Epithelial cell of proximal tubule (primary cell): ENCODE results near the gene TXK. TPM values are rescaled to one million over a fixed set of nuclear protein-coding genes. Genes with fewer than 3 reads are reported as not detected.

Experiments
- DNase-seq: peaks from one replicate; pipeline ENCODE4 v3.0.0-alpha.2; 2011; ENCODE audit warnings: low read depth
- H3K4me3 ChIP-seq: 2 replicates; pipeline ENCODE4 v1.5.1; 2011; ENCODE audit warnings: low read depth, mild to moderate bottlenecking, low read length
- total RNA-seq: library from RNA; depleted of rRNA; stranded (reverse); fragments of >200 nt; gene quantifications from 2 replicates; pipeline ENCODE4 v1.2.3, GENCODE V29; 2015
- TF ChIP-seq, protein P1 (sequence below): conservative IDR thresholded peaks from 2 replicates; pipeline ENCODE4 v1.5.1; 2012; ENCODE audit warnings: low read depth, mild to moderate bottlenecking, low read length

Gene TXK
- total RNA-seq, 1 donor from 2014 or later: 2.0 TPM

DNA sequence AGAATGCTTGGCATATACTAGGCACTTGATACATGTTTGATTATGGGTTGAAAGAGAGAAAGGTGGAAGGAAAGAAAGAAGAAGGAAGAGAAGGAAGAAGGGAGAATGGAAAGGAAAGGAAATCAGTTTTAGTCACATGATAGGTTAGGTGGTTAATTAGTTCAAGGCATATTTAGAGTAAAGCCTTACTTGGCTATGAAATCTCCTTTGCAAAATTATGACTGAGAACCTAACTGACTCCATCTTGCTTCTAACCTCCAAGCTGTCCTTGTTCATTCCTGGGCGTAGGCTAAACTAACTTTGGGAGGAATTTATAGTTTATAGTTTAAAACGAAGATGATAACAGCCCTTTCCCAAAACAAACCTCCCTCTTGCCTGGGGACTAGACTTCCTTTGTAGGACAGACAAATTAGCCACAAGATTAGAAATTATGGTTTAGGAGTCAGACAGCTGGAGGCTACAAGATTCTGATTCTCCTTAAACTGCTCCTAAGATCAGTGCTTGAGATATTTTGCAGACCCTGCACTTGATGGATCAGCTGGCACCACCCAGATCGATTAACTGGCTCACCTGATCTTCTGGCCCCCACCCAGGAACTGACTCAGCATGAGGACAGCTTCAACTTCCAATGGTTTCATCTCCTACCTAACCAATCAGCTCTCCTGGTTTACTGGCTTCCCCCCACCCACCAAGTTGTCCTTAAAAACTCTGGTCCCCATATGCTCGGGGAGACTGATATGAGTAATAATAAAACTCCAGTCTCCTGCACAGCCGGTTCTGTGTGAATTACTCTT, 55.0 kb downstream of the TXK start:
- no peak overlapping the region for H3K4me3 ChIP-seq
- no peak for DNase-seq

DNA sequence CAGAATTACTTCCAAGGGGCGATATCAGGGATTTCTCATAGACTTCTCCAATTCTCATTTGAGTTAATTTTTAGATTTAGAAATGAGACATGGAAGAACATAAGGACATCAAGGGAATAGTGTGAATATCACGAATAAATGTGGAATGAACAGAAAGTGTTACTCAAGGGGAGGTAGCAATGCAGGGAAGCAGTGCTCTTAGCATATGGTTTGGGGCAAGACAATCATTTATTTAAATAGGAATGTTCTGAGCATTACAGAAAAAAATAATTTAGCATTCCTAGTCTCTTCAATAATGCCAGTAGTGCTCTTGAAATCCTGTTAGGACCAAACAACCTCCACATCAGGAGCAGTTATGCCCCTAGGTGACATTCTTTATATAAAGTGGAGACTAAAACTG, 55.6 kb downstream of the TXK start:
- DNase-seq: no peak
- no peak overlapping the region for H3K4me3 ChIP-seq
- TF ChIP-seq, protein P1, sequence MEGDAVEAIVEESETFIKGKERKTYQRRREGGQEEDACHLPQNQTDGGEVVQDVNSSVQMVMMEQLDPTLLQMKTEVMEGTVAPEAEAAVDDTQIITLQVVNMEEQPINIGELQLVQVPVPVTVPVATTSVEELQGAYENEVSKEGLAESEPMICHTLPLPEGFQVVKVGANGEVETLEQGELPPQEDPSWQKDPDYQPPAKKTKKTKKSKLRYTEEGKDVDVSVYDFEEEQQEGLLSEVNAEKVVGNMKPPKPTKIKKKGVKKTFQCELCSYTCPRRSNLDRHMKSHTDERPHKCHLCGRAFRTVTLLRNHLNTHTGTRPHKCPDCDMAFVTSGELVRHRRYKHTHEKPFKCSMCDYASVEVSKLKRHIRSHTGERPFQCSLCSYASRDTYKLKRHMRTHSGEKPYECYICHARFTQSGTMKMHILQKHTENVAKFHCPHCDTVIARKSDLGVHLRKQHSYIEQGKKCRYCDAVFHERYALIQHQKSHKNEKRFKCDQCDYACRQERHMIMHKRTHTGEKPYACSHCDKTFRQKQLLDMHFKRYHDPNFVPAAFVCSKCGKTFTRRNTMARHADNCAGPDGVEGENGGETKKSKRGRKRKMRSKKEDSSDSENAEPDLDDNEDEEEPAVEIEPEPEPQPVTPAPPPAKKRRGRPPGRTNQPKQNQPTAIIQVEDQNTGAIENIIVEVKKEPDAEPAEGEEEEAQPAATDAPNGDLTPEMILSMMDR: no peak

More for the DNA sequence above, 55.0 kb downstream of the TXK start:
- TF ChIP-seq, protein P1: no peak

DNA sequence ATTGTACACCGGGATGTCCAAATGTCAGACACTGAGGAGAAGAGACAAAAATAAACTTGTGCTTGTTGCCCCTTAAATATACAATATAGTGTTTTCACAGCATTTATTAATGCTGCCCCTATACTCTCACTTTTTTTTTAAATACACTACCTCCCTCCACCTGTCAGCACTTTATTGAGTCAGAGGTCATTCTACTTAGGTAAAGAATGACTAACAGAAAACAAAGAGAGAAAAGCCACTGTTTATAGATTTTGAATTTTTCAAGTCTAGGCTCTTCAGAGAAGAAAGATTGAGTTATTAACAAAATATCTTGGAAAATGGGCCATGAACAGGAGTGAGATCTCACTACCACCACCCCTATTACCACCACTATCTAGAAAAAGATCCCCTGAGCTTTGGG, 59.4 kb downstream of the TXK start:
- TF ChIP-seq, protein P1: no peak
- no peak overlapping the region for H3K4me3 ChIP-seq
- no peak for DNase-seq

DNA sequence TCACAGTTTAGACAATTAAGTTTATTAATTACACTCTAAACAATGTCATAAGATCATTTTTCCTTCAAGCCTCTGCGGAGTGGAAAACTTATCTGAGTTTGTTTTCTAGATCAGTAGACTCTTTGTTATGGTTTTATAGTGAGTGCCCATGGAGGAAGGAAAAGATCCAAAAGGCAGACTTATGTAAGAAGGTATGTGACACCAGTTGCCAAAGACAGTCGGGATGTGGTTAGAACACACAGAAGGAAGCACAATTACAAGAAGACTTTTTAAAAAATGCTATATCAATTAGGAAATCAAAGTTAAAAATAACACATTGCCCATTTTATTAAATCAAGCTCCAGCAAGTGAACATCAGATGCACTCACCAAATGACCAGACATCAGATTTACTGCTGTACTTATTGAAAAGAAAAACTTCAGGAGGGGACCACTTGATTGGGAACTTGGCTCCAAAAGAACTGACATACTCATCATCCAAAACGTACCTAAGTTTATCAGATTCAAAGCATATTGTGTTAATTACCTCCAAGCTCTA, 60.4 kb downstream of the TXK start:
- TF ChIP-seq, protein P1: no peak
- DNase-seq: no peak
- H3K4me3 ChIP-seq: no peak overlapping the region

DNA sequence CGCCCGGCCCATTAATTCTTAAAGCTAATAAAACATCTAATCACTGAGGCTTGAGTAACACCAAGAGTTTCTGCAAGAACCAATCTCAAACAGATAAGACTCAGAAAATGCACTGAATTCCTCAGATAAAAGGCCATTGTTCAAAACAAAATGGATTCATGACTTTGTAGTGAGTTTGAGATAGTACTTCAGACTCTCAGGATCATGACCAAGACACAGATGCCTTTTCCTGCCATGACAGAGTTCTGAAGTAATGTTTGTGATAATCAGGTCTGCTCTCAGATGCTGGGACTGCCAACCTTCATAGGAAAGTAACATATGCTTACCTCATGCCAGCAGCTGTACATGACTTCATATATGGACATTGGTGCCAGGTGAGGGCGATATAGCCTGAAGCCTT, 62.9 kb downstream of the TXK start:
- no peak for DNase-seq
- H3K4me3 ChIP-seq: no peak overlapping the region
- TF ChIP-seq, protein P1: no peak

DNA sequence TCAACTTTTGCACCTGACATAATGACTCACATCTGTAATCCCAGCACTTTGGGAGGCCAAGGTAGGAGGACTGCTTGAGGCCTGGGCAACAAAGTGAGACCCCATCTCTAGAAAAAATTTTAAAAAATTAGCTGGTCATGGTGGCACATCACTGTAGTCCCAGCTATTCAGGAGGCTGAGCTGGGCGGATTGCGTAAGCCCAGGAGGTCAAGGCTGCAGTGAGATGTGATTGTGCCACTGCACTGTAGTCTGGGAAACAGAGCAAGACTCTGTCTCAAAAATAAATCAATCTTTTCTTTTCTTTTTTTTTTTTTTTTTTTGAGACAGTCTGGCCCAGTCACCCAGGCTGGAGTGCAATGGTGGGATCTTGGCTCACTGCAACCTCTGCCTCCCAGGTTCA, 65.0 kb downstream of the TXK start:
- no peak overlapping the region for H3K4me3 ChIP-seq
- DNase-seq: no peak
- TF ChIP-seq, protein P1: no peak

DNA sequence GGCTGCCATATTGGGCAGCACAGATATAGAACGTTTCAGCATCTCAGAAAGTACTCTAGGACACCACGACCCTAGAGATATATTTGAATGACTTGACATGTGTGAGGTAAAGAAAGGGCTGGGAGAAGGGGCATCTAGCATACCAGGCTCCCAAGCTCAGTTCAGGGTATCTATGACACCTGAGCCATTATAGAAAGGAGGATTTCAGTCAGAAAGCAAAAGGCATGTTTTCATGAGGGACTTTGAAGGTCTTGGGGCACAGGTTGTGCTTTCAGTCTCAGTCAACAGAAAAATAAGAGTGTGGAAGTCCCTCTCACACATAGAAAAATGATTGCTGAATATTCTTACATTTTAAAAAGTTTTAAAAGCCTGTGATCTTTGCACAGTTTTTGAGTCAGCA, 65.9 kb downstream of the TXK start:
- no peak for DNase-seq
- no peak overlapping the region for H3K4me3 ChIP-seq
- TF ChIP-seq, protein P1: no peak
